ENCODE results near the gene CAPN1. TPM values are rescaled to one million over a fixed set of nuclear protein-coding genes. Genes with fewer than 3 reads are reported as not detected.

The CAPN1 gene
- total RNA-seq, 1 donor from 2014 or later = 48.4 TPM

- H3K36me3 Mint-ChIP-seq (ENCODE audit: low read depth) = no peaks in the 10 kb centered on the region
- no peak overlapping the region for H3K27ac Mint-ChIP-seq (ENCODE audit: unreplicated experiment)
- H3K4me1 Mint-ChIP-seq = peaks cover 17% of the 10 kb centered on the region
- H3K9me3 Mint-ChIP-seq = no peaks in the 10 kb centered on the region
- H3K4me3 Mint-ChIP-seq = peak overlapping the region; percentile 81
- TF ChIP-seq, protein P1, sequence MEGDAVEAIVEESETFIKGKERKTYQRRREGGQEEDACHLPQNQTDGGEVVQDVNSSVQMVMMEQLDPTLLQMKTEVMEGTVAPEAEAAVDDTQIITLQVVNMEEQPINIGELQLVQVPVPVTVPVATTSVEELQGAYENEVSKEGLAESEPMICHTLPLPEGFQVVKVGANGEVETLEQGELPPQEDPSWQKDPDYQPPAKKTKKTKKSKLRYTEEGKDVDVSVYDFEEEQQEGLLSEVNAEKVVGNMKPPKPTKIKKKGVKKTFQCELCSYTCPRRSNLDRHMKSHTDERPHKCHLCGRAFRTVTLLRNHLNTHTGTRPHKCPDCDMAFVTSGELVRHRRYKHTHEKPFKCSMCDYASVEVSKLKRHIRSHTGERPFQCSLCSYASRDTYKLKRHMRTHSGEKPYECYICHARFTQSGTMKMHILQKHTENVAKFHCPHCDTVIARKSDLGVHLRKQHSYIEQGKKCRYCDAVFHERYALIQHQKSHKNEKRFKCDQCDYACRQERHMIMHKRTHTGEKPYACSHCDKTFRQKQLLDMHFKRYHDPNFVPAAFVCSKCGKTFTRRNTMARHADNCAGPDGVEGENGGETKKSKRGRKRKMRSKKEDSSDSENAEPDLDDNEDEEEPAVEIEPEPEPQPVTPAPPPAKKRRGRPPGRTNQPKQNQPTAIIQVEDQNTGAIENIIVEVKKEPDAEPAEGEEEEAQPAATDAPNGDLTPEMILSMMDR (conservative IDR thresholded peaks at IDR 0.05) = no peak
- peaks cover 20% of the 10 kb centered on the region for H3K27me3 Mint-ChIP-seq (ENCODE audit: low read depth)
- DNase-seq (ENCODE audit: low read depth, low spot score) = no peak
Measured at GRCh38 chr11:65184146-65184545, 2.4 kb downstream of the CAPN1 start.

DNA sequence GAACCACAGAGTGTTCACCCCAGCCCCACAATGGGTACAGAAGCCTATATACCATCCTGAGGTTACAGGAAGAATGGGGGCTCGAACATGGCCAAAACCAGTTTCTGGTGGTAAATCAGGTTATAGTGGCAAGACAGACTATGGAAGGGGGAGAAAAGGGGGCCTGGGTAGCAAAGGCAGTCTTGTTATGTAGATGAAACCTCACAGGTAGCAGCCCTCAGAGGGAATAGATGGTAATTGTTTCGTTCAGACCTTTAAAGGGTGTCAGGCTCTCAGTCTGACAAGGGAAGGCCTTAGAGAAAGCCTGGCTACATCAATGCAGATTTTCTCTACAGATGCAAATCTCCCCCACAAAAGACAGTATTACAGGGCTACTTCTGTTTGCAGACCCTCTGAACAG is 3.4 kb downstream of the CAPN1 start:
- DNase-seq (ENCODE audit: low read depth, low spot score) = no peak
- peaks cover 11% of the 10 kb centered on the region for H3K27me3 Mint-ChIP-seq (ENCODE audit: low read depth)
- no peak overlapping the region for H3K4me3 Mint-ChIP-seq
- no peaks in the 10 kb centered on the region for H3K36me3 Mint-ChIP-seq (ENCODE audit: low read depth)
- no peaks in the 10 kb centered on the region for H3K9me3 Mint-ChIP-seq
- no peak overlapping the region for H3K27ac Mint-ChIP-seq (ENCODE audit: unreplicated experiment)
- TF ChIP-seq, protein P1 (conservative IDR thresholded peaks at IDR 0.05) = no peak
- peaks cover 17% of the 10 kb centered on the region for H3K4me1 Mint-ChIP-seq

DNA sequence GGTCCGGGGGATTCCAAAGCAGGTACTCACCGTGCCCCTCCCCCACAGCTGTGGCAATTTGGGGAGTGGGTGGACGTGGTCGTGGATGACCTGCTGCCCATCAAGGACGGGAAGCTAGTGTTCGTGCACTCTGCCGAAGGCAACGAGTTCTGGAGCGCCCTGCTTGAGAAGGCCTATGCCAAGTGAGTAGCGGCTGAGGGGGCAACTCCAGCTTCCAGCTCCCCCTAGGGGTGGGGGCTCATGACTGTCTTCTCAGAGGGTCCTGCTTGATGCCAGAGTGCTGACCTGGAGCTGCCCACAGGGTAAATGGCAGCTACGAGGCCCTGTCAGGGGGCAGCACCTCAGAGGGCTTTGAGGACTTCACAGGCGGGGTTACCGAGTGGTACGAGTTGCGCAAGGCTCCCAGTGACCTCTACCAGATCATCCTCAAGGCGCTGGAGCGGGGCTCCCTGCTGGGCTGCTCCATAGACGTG is 4.2 kb downstream of the CAPN1 start:
- Mint-ChIP-seq H3K27me3 (ENCODE audit: low read depth) (peaks cover 6% of the 10 kb centered on the region), H3K27ac (ENCODE audit: unreplicated experiment) (no peak overlapping the region), H3K4me1 (peaks cover 17% of the 10 kb centered on the region), H3K4me3 (no peak overlapping the region), H3K9me3 (no peaks in the 10 kb centered on the region), H3K36me3 (ENCODE audit: low read depth) (no peaks in the 10 kb centered on the region)
- TF ChIP-seq, protein P1 (conservative IDR thresholded peaks at IDR 0.05) = no peak
- DNase-seq (ENCODE audit: low read depth, low spot score) = no peak

- H3K27me3 Mint-ChIP-seq (ENCODE audit: low read depth) = peaks cover 5% of the 10 kb centered on the region
- TF ChIP-seq, protein P1 (conservative IDR thresholded peaks at IDR 0.05) = no peak
- H3K4me1 Mint-ChIP-seq = peaks cover 17% of the 10 kb centered on the region
- peak overlapping the region; percentile 41 for H3K4me3 Mint-ChIP-seq
- no peaks in the 10 kb centered on the region for H3K36me3 Mint-ChIP-seq (ENCODE audit: low read depth)
- H3K27ac Mint-ChIP-seq (ENCODE audit: unreplicated experiment) = no peak overlapping the region
- H3K9me3 Mint-ChIP-seq = no peaks in the 10 kb centered on the region
- no peak for DNase-seq (ENCODE audit: low read depth, low spot score)
Measured at GRCh38 chr11:65186701-65187100, 5.0 kb downstream of the CAPN1 start.

DNA sequence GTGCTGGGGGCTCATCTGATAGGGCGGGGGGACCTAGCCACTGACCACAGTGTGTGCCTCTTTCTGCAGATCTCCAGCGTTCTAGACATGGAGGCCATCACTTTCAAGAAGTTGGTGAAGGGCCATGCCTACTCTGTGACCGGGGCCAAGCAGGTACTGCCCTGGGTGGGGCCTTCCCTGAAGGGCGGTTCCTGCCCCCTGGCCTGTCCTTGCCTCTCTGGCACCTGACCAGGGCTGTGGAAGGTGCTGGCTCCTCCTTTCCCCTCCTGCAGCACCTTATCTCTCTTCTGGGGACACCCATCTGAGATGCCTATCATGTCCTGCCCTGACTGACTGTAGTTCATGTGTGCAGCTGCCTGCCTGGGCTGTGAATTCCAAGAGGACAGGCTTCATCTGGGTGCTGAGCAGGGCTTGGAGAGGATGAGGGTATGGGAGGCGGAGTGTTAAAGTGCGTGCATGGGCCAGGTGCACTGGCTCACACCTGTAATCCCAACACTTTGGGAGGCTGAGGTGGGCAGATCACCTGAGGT is 5.5 kb downstream of the CAPN1 start:
- Mint-ChIP-seq H3K27ac (ENCODE audit: unreplicated experiment) (no peak overlapping the region), H3K4me1 (peaks cover 16% of the 10 kb centered on the region), H3K9me3 (no peaks in the 10 kb centered on the region), H3K27me3 (ENCODE audit: low read depth) (peaks cover 5% of the 10 kb centered on the region), H3K36me3 (ENCODE audit: low read depth) (no peaks in the 10 kb centered on the region), H3K4me3 (no peak overlapping the region)
- TF ChIP-seq, protein P1 (conservative IDR thresholded peaks at IDR 0.05) = no peak
- DNase-seq (ENCODE audit: low read depth, low spot score) = no peak
